Endothelial cell of umbilical vein (primary cell): ENCODE measurements around the gene HSDL2. TPM values are rescaled to one million over a fixed set of nuclear protein-coding genes. Genes with fewer than 3 reads are reported as not detected.

ENCODE experiments used
- BruUV-seq: library from RNA; stranded (reverse); fragments of 400-500 nt; replicated peaks from 2 replicates; lab custom pipeline; 2021; lab: Mats Ljungman, UMichigan
- CTCF ChIA-PET: fragments of 300-600, 350-600 bp; sonication (Branson Sonifier 250); formaldehyde crosslinking; loops from one replicate; lab custom pipeline; 2021; ENCODE audit warnings: antibody characterized with exemption, inconsistent platforms; lab: Charles Lee
- POLR2A ChIA-PET: fragments of 300-600, 350-600 bp; sonication (Branson Sonifier 250); formaldehyde crosslinking; loops from one replicate; lab custom pipeline; 2021; ENCODE audit warnings: antibody characterized with exemption, inconsistent platforms; lab: Charles Lee
- DNase-seq: peaks from one replicate; pipeline ENCODE4 v3.0.0-alpha.2; 2011; ENCODE audit warnings: low read depth, low spot score
- FAIRE-seq: peaks from 2 replicates; lab custom pipeline; 2011; peaks lifted over from hg19 to GRCh38; lab: Jason Lieb, UNC
- H2AFZ ChIP-seq: 2 replicates; pipeline ENCODE4 v1.6.0; 2012; ENCODE audit warnings: low read depth, low read length, control low read depth, inconsistent platforms
- H3K27ac ChIP-seq: 2 replicates; pipeline ENCODE4 v1.5.1; 2011; ENCODE audit warnings: low read depth, mild to moderate bottlenecking, control low read depth, low read length, moderate library complexity; ENCODE audit not compliant: insufficient read depth
- H3K27me3 ChIP-seq, 2 experiments: 2 replicates each; pipeline versions ENCODE4 v1.6.0 to v1.6.1; 2011; ENCODE audit warnings: low read length in 2 of 2, mixed read lengths in 1 of 2; ENCODE audit not compliant: control insufficient read depth in 2 of 2, insufficient read depth in 2 of 2
- H3K36me3 ChIP-seq, 2 experiments: 2 replicates in 1 of 2; 3 replicates in 1 of 2; pipeline ENCODE4 v1.5.1; 2011; ENCODE audit warnings: low read length in 2 of 2, mild to moderate bottlenecking in 1 of 2, moderate library complexity in 1 of 2; ENCODE audit not compliant: control insufficient read depth in 2 of 2, insufficient read depth in 2 of 2; ENCODE audit errors: extremely low read depth in 1 of 2
- H3K4me1 ChIP-seq: 3 replicates; pipeline ENCODE4 v1.5.1; 2011; ENCODE audit warnings: mild to moderate bottlenecking, low read length; ENCODE audit not compliant: control insufficient read depth, insufficient read depth; ENCODE audit errors: extremely low read depth
- H3K4me2 ChIP-seq: 2 replicates; pipeline ENCODE4 v1.6.1; 2011; ENCODE audit warnings: low read length, control low read depth, mixed read lengths; ENCODE audit not compliant: insufficient read depth
- H3K4me3 ChIP-seq, 3 experiments: fragments of 200-600 bp in 1 of 3; sonication (generic), shearing (Covaris generic) in 1 of 3; replicated peaks in 1 of 3; 2 replicates each; pipeline ENCODE4 v1.5.1; 2011 to 2016; ENCODE audit warnings: control low read depth in 3 of 3, low read length in 3 of 3, mild to moderate bottlenecking in 2 of 3, inconsistent platforms in 1 of 3, low read depth in 1 of 3, moderate library complexity in 1 of 3; ENCODE audit not compliant: insufficient read depth in 1 of 3
- H3K79me2 ChIP-seq: 2 replicates; pipeline ENCODE4 v1.6.0; 2012; ENCODE audit warnings: low read length, inconsistent platforms; ENCODE audit not compliant: control insufficient read depth, insufficient read depth
- H3K9ac ChIP-seq: replicated peaks from 2 replicates; pipeline ENCODE3; 2011; ENCODE audit warnings: low read length, control low read depth; ENCODE audit not compliant: insufficient read depth; ENCODE audit errors: extremely low read depth
- H3K9me1 ChIP-seq: replicated peaks from 3 replicates; pipeline ENCODE4 v1.6.0; 2011; ENCODE audit warnings: mild to moderate bottlenecking, low read length; ENCODE audit not compliant: control insufficient read depth, insufficient read depth; ENCODE audit errors: extremely low read depth
- H3K9me3 ChIP-seq: replicated peaks from 2 replicates; pipeline ENCODE4 v1.5.1; 2012; ENCODE audit warnings: low read length, inconsistent platforms; ENCODE audit not compliant: control insufficient read depth, insufficient read depth
- H4K20me1 ChIP-seq: replicated peaks from 2 replicates; pipeline ENCODE3; 2011; ENCODE audit warnings: mild to moderate bottlenecking, low read length; ENCODE audit not compliant: control insufficient read depth, insufficient read depth; ENCODE audit errors: extremely low read depth
- EZH2 ChIP-seq: IDR thresholded peaks from 2 replicates; pipeline ENCODE4 v1.6.1; 2012; ENCODE audit warnings: borderline replicate concordance, low read depth, mild to moderate bottlenecking, moderate library complexity, low read length, inconsistent platforms; ENCODE audit not compliant: severe bottlenecking
- FOS ChIP-seq: IDR thresholded peaks from 2 replicates; pipeline ENCODE4 v1.6.1; 2011; ENCODE audit warnings: mild to moderate bottlenecking, low read length, moderate library complexity, borderline replicate concordance; ENCODE audit not compliant: insufficient read depth
- GATA2 ChIP-seq: IDR thresholded peaks from 2 replicates; pipeline ENCODE4 v1.7.0; 2011; ENCODE audit warnings: low read depth, mild to moderate bottlenecking, moderate library complexity, mixed read lengths, low read length; ENCODE audit not compliant: insufficient read length, insufficient read depth
- MYC ChIP-seq: IDR thresholded peaks from one replicate; pipeline ENCODE4 v1.6.1; 2011; ENCODE audit warnings: mild to moderate bottlenecking, low read depth, low read length
- POLR2A ChIP-seq: IDR thresholded peaks from 2 replicates; pipeline ENCODE4 v1.6.1; 2012; ENCODE audit warnings: low read depth, mild to moderate bottlenecking, control low read depth, low read length
- POLR2AphosphoS5 ChIP-seq: IDR thresholded peaks from 2 replicates; pipeline ENCODE4 v1.6.1; 2012; ENCODE audit warnings: low read depth, mild to moderate bottlenecking, control low read depth, low read length, moderate library complexity; ENCODE audit not compliant: insufficient read depth
- dilution Hi-C: fragments of 300-500 bp; cut with MboI; formaldehyde crosslinking; loops from one replicate; pipeline ENCODE4 v1.15.0; 2019; ENCODE audit warnings: low sequenced_read_pairs; ENCODE audit not compliant: extremely low pct_ligation_motif_present
- intact Hi-C: fragments of 100-400 bp; cut with micrococcal nuclease; formaldehyde crosslinking; loops from one replicate; pipeline ENCODE4 v1.10.0; 2022
- polyA plus RNA-seq, 4 experiments: library from polyadenylated mRNA; depleted of rRNA in 3 of 4; stranded (reverse) in 3 of 4; unstranded in 1 of 4; fragments of >200 nt; gene quantifications; 2 replicates each; pipeline versions ENCODE4 v1.2.1 to v1.2.3, GENCODE V29; 2011 to 2012; ENCODE audit warnings: missing spikeins in 1 of 4
- total RNA-seq: library from RNA; stranded (reverse); gene quantifications from 2 replicates; pipeline ENCODE4 v1.2.3, GENCODE V29; 2021
- TF ChIP-seq, protein P1 (sequence below): IDR thresholded peaks from 2 replicates; pipeline ENCODE4 v1.6.1; 2011; ENCODE audit not compliant: insufficient read depth, insufficient read length

HSDL2 gene
- total and polyA plus RNA-seq, 2 donors (not counting 3 experiments of a cell fraction or from before 2014, with no cell fraction given), result 5.6 to 22.1 TPM

DNA sequence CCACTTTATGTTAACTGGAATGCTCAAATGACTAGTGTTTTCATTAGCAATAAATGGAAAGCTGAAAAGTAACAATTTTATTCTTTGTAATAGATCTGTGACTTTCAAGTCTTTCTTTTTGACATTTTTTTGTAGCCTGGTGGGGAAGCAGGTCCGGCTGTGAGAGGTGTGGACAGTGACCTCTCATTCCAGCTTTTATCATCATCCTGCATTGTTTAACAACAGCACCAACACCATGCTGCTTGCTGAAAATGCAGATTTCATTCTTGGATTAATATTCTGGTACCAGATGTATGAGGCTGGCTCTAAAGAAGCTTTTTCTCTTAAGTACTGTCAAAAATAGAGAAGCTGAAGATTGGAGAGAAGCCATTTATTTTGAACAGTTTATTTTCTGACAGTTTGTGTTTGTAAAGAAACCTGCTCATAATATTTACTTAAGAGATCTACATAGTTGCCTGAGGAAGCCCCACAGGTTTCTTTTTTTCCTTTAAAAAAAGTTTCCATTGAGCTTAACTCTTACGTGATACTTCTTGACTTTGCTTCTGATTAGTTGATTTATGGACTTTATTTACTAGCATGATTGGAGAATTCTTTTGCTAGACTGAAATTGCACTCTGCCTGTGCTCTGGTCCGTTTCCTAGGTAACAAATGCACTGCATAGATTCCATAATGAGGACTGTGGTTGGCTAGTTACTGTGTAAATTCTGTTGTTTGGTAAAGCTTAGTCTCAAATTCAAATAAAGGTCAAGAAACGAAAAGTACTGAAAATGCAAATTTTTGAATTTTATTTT lies 110.2 kb downstream of the HSDL2 start:
- Histone ChIP-seq H3K27ac (no peak overlapping the region), H3K4me2 (no peak overlapping the region), H3K9ac (no peak overlapping the region), H4K20me1 (no peaks in the 10 kb centered on the region), H3K79me2 (peaks cover 2% of the 10 kb centered on the region), H3K36me3 (no peaks in the 10 kb centered on the region), H2AFZ (no peak overlapping the region), H3K9me1 (no peaks in the 10 kb centered on the region), H3K9me3 (no peaks in the 10 kb centered on the region), H3K4me1 (peaks cover 4% of the 10 kb centered on the region), H3K4me3 (no peak overlapping the region), H3K27me3 (no peaks in the 10 kb centered on the region)
- FAIRE-seq (no peak), DNase-seq (no peak)
- dilution Hi-C loops (no loop called here), intact Hi-C loops (loop anchor here (5.0 kb wide), 1 partner anchor 113 kb away; no protein-coding TSS in a partner anchor)
- POLR2A ChIA-PET, result no interaction called here
- CTCF ChIA-PET, result interaction anchor here (0.8 to 1.6 kb wide), 3 partner anchors 8 to 52 kb away, joined by 3 to 8 read pairs (median 3); no protein-coding TSS in a partner anchor
- no TSS peak for BruUV-seq
- no peak for TF ChIP-seq FOS
- TF ChIP-seq, protein P1, sequence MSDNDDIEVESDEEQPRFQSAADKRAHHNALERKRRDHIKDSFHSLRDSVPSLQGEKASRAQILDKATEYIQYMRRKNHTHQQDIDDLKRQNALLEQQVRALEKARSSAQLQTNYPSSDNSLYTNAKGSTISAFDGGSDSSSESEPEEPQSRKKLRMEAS, result no peak
- TF ChIP-seq POLR2A, result no peak
- TF ChIP-seq MYC, result no peak
- TF ChIP-seq GATA2, result no peak
- no peak for TF ChIP-seq POLR2AphosphoS5
- no peak for TF ChIP-seq EZH2
